GM19238 (cell line): ENCODE data around the gene GMPR2.
A peak's percentile ranks its signal among the peaks of the same experiment; 100 is the strongest.
"Not testable (repeated sequence)": the region's sequence is repeated elsewhere in the genome, so short reads cannot be mapped to it uniquely, and the experiment has no call there.

Experiments used
- DNase-seq: peaks from one replicate; pipeline ENCODE4 v3.0.0; 2011; ENCODE audit warnings: low spot score; ENCODE audit not compliant: insufficient read length

The GMPR2 gene

DNA sequence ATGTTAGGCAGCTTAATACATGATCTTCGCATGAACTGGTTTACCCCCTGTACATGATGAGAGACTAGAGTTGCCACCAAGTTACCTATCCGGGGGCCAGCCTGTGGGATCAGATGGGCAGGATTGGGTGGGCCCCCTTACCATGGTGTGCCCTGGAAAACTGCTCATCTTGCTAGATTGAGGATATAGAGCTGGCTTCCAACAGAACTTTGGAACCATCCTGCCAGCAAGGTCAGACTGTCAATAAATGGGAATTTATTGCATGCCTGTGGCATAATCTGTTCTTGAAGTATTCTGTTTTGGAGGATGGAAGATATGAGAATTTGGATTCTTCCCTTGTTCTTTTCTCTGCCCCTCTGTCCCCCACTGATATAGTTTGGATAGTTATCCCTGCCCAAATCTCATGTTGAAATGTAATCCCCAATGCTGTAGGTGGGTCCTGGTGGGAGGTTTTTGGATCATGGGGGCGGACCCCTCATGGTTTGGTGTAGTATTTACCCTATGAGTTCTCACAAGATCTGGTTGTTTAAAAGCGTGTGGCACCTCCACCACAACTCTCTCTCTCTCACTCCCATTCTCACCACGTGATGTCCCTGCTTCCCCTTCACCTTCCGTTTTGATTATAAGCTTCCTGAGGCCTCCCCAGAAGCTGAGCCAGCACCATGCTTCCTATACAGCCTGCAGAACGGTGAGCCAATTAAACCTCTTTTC is 33.8 kb upstream of the GMPR2 start:
- no peak for DNase-seq

DNA sequence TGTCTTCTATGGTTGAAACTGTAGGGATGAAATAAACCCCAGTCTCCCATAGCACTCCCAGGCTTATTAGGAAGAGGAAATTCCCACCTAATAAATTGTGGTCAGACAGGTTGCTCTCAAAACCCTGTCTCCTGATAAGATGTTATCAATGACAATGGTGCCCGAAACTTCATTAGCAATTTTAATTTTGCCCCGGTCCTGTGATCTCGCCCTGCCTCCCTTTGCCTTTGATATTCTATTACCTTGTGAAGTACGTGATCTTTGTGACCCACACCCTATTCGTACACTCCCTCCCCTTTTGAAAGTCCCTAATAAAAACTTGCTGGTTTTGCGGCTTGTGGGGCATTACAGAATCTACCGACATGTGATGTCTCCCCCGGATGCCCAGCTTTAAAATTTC is 30.2 kb upstream of the GMPR2 start:
- DNase-seq: not testable (repeated sequence)

GRCh38 chr14:24203249-24203886 is 29.4 kb upstream of the GMPR2 start:
- DNase-seq: not testable (repeated sequence)

DNA sequence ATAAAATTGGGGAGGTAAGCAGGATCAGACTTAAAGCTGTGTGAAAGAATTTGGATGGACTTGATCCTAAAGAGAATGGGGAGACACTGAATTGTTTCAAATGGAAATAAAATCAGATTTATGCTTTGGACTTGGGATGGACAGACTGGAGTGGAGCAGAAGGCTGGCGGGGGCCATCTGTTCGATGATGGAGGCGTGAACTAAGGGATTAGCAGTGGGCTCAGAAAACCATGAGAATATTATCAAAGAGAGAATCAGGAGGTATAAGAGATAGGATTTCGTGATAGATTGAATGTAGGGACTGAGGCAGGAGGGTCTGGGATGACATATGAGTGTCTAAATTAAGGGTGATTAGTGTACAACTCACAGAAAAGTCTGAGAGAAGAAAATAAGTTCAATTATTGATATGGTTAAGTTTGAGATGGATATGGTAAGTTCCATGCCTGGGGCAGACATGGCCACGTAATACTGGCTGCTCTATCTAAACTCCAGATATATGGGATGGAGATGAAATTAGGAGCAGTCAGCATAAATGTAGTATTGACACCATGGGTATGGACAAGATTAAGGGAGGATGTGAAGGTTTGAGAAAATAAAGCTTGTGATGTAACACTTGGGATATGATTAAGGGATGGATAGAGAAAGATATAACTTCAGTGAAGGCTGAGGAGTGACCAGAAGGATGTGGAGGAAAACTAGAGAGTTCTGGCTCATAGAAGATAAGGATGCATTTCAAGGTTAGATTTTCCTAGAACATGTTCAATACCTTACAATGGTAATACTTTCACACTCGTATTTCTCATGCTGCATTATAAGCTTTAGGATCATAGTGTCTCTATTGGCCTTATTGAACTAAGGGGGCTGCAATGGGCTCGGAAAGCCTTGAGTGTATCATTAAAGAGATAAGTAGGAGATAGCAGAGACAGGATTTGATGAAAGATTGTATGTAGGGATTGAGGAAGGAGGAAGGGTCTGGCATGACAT is 28.3 kb upstream of the GMPR2 start:
- no peak for DNase-seq

DNA sequence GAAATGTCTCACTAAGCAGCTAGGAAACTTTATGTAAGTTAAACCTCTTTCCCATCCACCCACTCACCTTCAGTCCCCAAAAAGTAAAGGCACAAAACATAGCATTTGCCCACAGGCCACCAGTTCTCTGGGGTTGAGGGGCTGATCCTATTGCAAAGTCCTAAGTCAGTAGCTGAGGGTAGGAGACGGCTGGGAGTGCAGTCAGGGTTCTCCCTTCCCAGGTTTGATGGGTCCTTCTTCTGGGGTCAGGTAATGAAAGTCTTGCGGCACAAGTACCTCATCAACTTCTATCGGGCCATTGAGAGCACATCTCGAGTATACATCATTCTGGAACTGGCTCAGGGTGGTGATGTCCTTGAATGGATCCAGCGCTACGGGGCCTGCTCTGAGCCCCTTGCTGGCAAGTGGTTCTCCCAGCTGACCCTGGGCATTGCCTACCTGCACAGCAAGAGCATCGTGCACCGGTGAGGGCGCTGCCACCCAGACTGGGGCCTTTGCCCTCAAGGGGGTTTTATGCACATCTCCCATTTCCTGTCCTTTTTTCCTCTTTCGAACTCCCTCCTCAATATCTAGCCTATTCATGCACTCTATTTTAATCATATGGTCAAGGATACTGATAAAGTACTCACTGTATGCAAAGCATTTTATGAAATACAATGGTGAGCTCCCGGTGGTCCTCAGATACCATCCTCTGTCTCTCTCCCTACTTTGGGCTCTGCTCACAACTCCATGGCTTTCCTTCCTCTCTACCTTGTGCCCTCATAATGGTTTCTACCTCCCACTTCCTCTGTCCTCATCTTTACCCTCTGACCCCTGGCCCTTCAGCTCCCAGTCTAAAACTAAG is 26.2 kb upstream of the GMPR2 start:
- no peak for DNase-seq

- DNase-seq: no peak
These were observed 25.6 kb upstream of the GMPR2 start for GRCh38 chr14:24207104-24207551.

GRCh38 chr14:24207625-24208024 is 25.1 kb upstream of the GMPR2 start:
- no peak for DNase-seq

DNA sequence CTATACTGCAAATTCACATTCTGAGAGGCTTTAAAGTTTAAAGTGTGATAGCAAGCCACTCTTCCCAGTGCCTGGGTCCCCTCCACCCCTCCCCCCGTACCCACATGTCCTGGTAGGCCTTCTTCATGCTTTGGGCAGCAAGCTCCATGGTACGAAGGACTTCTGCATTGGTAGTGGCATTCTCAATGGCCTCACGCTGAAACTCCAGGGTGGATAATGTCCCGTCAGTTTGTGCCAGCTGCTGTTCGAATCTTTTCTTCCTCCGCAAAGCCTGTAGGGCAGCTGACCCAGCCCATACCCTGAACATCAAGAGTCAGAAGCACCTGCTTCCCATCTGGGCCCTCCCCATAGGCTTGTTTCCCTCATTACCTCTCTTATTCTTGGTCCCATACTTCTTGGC is 21.4 kb upstream of the GMPR2 start:
- no peak for DNase-seq

DNA sequence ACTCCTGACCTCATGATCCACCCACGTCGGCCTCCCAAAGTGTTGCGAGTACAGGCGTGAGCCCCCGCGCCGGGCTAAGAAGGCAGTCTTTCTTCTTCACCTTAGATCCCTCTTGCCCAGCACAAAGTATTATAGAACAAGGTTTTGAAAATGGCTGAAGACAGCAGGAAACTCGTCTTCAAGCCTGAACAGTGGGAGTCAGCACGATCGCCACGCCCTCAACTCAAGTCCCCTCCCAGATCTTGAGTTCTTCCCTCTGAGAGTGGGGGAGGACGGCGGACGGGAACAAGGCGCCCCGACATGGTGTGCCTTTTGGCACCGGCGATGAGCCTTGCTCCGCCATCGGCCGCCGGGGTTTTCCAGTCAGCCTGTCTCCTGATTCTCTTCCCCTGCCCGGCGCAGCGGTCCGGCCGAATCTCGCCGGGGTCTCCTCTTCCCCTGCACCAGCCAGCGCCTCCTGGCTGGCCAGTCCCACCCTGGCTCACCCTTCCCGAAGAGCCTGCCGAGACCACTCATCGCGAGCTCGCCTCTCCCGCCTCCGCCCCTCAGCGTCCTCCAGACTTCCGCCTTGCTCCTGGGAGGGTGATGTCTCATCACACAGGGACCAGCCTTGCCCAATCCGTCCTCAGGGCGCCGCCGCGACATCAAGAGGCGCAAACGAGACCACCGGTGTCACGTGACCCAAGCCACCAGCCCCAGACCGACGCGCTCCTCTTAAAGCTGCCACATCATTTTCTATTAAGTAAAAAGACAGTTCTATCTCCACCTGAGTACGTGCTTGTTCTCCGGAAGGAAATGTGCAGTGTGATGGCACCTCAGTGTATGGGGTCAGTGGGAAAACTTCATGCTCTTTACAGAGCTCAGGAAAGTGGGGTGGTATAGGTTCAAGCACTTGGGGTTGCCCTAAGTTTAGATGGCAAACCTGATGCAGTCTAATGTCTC is 19.5 kb upstream of the GMPR2 start, which contains the start of gene CHMP4A:
Gene CHMP4A (minus strand): TSS at position 565 of the 942 bp plus-strand sequence. CDS start 49 bp downstream, at position 516.
- DNase-seq: peak; percentile 94

- no peak for DNase-seq
These were observed 18.7 kb upstream of the GMPR2 start for GRCh38 chr14:24213866-24214662.

DNA sequence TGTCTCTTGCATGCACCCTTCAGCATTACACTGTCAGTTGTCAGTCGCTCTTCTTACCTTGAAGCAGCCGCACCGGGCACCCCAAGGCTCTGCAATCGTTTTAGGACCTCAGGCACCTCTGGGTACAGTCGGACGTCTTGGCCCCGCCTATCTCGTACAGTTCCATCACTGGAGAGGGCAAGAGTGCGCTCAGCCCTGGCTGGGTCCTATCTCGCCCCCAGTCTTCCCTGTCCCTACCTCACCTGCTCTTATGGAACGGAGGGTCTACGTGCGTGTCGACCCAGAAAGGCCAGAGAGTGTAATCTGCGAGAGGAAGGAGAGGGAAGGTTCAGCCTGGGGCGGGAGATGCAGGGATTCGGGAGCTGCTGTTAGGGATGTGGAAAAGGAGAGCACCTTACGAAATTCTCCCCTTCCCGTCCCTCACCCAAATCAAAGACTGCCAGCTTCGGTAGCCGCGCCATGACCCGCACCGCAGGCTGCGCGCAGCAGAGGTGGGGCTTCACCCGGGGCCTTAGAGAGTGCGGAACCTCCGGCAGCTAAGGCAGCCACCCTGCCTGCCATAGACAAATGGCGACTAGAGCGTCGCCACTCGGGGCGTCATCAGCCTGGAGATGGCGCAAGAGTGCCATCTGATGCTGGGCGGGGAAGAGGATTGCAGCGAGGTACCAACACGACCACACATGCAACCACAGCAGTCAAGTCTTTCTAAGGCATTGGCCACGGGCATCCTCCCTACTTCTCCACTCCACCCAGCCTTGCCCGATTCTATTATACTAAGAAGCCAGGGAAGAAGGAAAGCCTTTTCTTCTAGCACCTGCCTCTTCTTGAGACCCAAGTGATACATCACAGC is 17.0 kb upstream of the GMPR2 start, which contains the start of gene MDP1:
Gene MDP1 (minus strand): TSS at position 572 of the 850 bp plus-strand sequence. CDS start 111 bp downstream, at position 461.
- peak; percentile 85 for DNase-seq

- DNase-seq: no peak
These were observed 16.4 kb upstream of the GMPR2 start for GRCh38 chr14:24216345-24216699.

- DNase-seq: not testable (repeated sequence)
These were observed 15.9 kb upstream of the GMPR2 start for GRCh38 chr14:24216876-24217275.

- no peak for DNase-seq
These were observed 13.6 kb upstream of the GMPR2 start for GRCh38 chr14:24219080-24219479.

GRCh38 chr14:24219521-24219920 is 13.2 kb upstream of the GMPR2 start:
- no peak for DNase-seq

- not testable (repeated sequence) for DNase-seq
These were observed 9.7 kb upstream of the GMPR2 start for GRCh38 chr14:24222987-24223386.

GRCh38 chr14:24224618-24225071 is 8.1 kb upstream of the GMPR2 start:
- DNase-seq: no peak

DNA sequence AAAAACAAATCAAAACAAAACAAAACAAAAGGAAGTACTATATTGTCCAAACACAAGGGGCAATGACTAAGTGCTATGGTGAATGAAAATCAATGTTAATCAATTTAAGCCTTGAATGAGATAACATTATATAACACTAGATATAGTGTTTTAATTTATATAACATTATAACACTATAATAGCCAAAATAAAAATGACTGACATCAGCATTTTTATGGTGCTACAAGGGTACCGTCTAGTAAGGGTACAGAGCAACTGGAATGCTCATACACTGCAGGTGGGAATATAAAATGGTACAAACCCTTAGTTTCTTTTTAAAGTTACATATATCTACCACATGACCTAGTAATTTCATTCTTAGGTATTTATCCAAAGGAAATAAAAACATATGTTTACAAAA is 6.3 kb upstream of the GMPR2 start:
- no peak for DNase-seq
